ENCODE results near the gene KDM4C. TPM values are rescaled to one million over a fixed set of nuclear protein-coding genes. Genes with fewer than 3 reads are reported as not detected.

KDM4C gene
- total RNA-seq, 2 donors from 2014 or later, result 11.0 to 11.9 TPM

- no peak for DNase-seq (ENCODE audit: low spot score)
- no peak for TF ChIP-seq CTCF (IDR thresholded peaks at IDR 0.05)
- Histone ChIP-seq H3K4me1 (no peaks in the 10 kb centered on the region), H3K9me3 (no peaks in the 10 kb centered on the region), H3K27me3 (no peaks in the 10 kb centered on the region), H3K36me3 (peaks cover 8% of the 10 kb centered on the region), H3K27ac (no peak overlapping the region), H3K4me3 (no peak overlapping the region)
Measured at GRCh38 chr9:7073706-7074105, 315.9 kb downstream of the KDM4C start.

- Histone ChIP-seq H3K9me3 (no peaks in the 10 kb centered on the region), H3K4me3 (no peak overlapping the region), H3K36me3 (peaks cover 8% of the 10 kb centered on the region), H3K27me3 (no peaks in the 10 kb centered on the region), H3K4me1 (no peaks in the 10 kb centered on the region), H3K27ac (no peak overlapping the region)
- no peak for TF ChIP-seq CTCF (IDR thresholded peaks at IDR 0.05)
- DNase-seq (ENCODE audit: low spot score), result no peak
Measured at GRCh38 chr9:7075154-7075553, 317.4 kb downstream of the KDM4C start.

GRCh38 chr9:7079051-7079450 is 321.3 kb downstream of the KDM4C start:
- DNase-seq (ENCODE audit: low spot score), result no peak
- Histone ChIP-seq H3K27ac (no peak overlapping the region), H3K4me1 (no peaks in the 10 kb centered on the region), H3K27me3 (no peaks in the 10 kb centered on the region), H3K4me3 (no peak overlapping the region), H3K9me3 (no peaks in the 10 kb centered on the region), H3K36me3 (peaks cover 8% of the 10 kb centered on the region)
- TF ChIP-seq CTCF (IDR thresholded peaks at IDR 0.05), result no peak

- no peaks in the 10 kb centered on the region for H3K4me1 ChIP-seq
- H3K27ac ChIP-seq, result no peak overlapping the region
- peaks cover 8% of the 10 kb centered on the region for H3K36me3 ChIP-seq
- no peak for TF ChIP-seq CTCF (IDR thresholded peaks at IDR 0.05)
- no peak for DNase-seq (ENCODE audit: low spot score)
- H3K9me3 ChIP-seq, result no peaks in the 10 kb centered on the region
- H3K27me3 ChIP-seq, result no peaks in the 10 kb centered on the region
- no peak overlapping the region for H3K4me3 ChIP-seq
Measured at GRCh38 chr9:7081065-7081600, 323.4 kb downstream of the KDM4C start.

GRCh38 chr9:7083192-7083591 is 325.4 kb downstream of the KDM4C start:
- Histone ChIP-seq H3K4me1 (no peaks in the 10 kb centered on the region), H3K27me3 (no peaks in the 10 kb centered on the region), H3K4me3 (no peak overlapping the region), H3K27ac (no peak overlapping the region), H3K9me3 (no peaks in the 10 kb centered on the region), H3K36me3 (no peaks in the 10 kb centered on the region)
- DNase-seq (ENCODE audit: low spot score), result no peak
- no peak for TF ChIP-seq CTCF (IDR thresholded peaks at IDR 0.05)

- no peaks in the 10 kb centered on the region for H3K36me3 ChIP-seq
- H3K27me3 ChIP-seq, result no peaks in the 10 kb centered on the region
- no peak for DNase-seq (ENCODE audit: low spot score)
- H3K4me3 ChIP-seq, result no peak overlapping the region
- no peak overlapping the region for H3K27ac ChIP-seq
- TF ChIP-seq CTCF (IDR thresholded peaks at IDR 0.05), result no peak
- no peaks in the 10 kb centered on the region for H3K9me3 ChIP-seq
- H3K4me1 ChIP-seq, result no peaks in the 10 kb centered on the region
Measured at GRCh38 chr9:7085357-7085756, 327.6 kb downstream of the KDM4C start.
